HEK293T (cell line): ENCODE data around the gene CST9.

ENCODE experiments used
- CTCF ChIA-PET: fragments of 350-600 bp; formaldehyde crosslinking; extraction: SDS; loops from one replicate; lab custom pipeline; 2021; ENCODE audit warnings: antibody characterized with exemption, inconsistent platforms; lab: Yijun Ruan, JAX
- POLR2A ChIA-PET: fragments of 350-600 bp; formaldehyde crosslinking; extraction: SDS; loops from one replicate; lab custom pipeline; 2020; ENCODE audit warnings: antibody characterized with exemption, inconsistent platforms; lab: Yijun Ruan, JAX
- DNase-seq: peaks from one replicate; pipeline ENCODE4 v3.0.0; 2012; ENCODE audit warnings: mixed read lengths; ENCODE audit errors: extremely low spot score
- ARNT ChIP-seq: fragments of 450-650 bp; IDR thresholded peaks from 2 replicates; pipeline ENCODE4 v1.6.1; 2017; ENCODE audit warnings: mild to moderate bottlenecking
- BHLHE40 ChIP-seq: fragments of 450-650 bp; IDR thresholded peaks from 2 replicates; pipeline ENCODE4 v1.6.1; 2016; ENCODE audit warnings: mild to moderate bottlenecking, moderate library complexity, borderline replicate concordance
- CTBP1 ChIP-seq: fragments of 450-650 bp; IDR thresholded peaks from 2 replicates; pipeline ENCODE4 v1.6.1; 2016; ENCODE audit warnings: borderline replicate concordance
- ELF4 ChIP-seq: fragments of 450-650 bp; IDR thresholded peaks from 2 replicates; pipeline ENCODE4 v1.6.1; 2017; ENCODE audit warnings: antibody characterized with exemption
- FOXA1 ChIP-seq: fragments of 450-650 bp; IDR thresholded peaks from 2 replicates; pipeline ENCODE4 v1.6.1; 2016; ENCODE audit warnings: mild to moderate bottlenecking
- FOXK2 ChIP-seq: fragments of 450-650 bp; IDR thresholded peaks from 2 replicates; pipeline ENCODE4 v1.6.1; 2016; ENCODE audit warnings: mild to moderate bottlenecking
- FOXM1 ChIP-seq: fragments of 450-650 bp; IDR thresholded peaks from 2 replicates; pipeline ENCODE4 v1.6.1; 2017; ENCODE audit warnings: mild to moderate bottlenecking, borderline replicate concordance
- HDGF ChIP-seq: fragments of 450-650 bp; IDR thresholded peaks from 2 replicates; pipeline ENCODE4 v1.6.1; 2017; ENCODE audit warnings: antibody characterized with exemption, borderline replicate concordance
- L3MBTL2 ChIP-seq: fragments of 450-650 bp; conservative IDR thresholded peaks from 2 replicates; pipeline ENCODE4 v1.6.1; 2016; ENCODE audit warnings: mild to moderate bottlenecking
- LEF1 ChIP-seq: fragments of 450-650 bp; IDR thresholded peaks from 2 replicates; pipeline ENCODE4 v1.6.1; 2017; ENCODE audit warnings: mild to moderate bottlenecking, borderline replicate concordance
- NFRKB ChIP-seq: fragments of 450-650 bp; IDR thresholded peaks from 2 replicates; pipeline ENCODE4 v1.6.1; 2016; ENCODE audit warnings: mild to moderate bottlenecking, moderate library complexity
- PKNOX1 ChIP-seq: fragments of 450-650 bp; IDR thresholded peaks from 2 replicates; pipeline ENCODE4 v1.6.1; 2016
- SP1 ChIP-seq: fragments of 450-650 bp; IDR thresholded peaks from 2 replicates; pipeline ENCODE4 v1.6.1; 2017
- SUZ12 ChIP-seq: fragments of 450-650 bp; IDR thresholded peaks from 2 replicates; pipeline ENCODE4 v1.6.1; 2016; ENCODE audit warnings: mild to moderate bottlenecking
- TARDBP ChIP-seq: fragments of 450-650 bp; IDR thresholded peaks from 2 replicates; pipeline ENCODE4 v1.6.1; 2016
- ZNF384 ChIP-seq: fragments of 450-650 bp; IDR thresholded peaks from 2 replicates; pipeline ENCODE4 v1.6.1; 2016

Gene CST9

GRCh38 chr20:23586735-23587525, 18.8 kb downstream of the CST9 start:
- TF ChIP-seq FOXM1: no peak
- TF ChIP-seq HDGF: no peak
- TF ChIP-seq BHLHE40: no peak
- no peak for TF ChIP-seq ARNT
- no peak for TF ChIP-seq SP1
- TF ChIP-seq CTBP1: no peak
- no peak for TF ChIP-seq ELF4
- no peak for TF ChIP-seq ZNF384
- TF ChIP-seq NFRKB: no peak
- TF ChIP-seq FOXA1: no peak
- TF ChIP-seq FOXK2: no peak
- TF ChIP-seq TARDBP: no peak
- TF ChIP-seq LEF1: no peak
- no peak for TF ChIP-seq SUZ12
- no peak for TF ChIP-seq PKNOX1
- no peak for TF ChIP-seq L3MBTL2
- no peak for DNase-seq
- CTCF ChIA-PET: interaction anchor here (0.6 kb wide), 1 partner anchor 12 kb away, joined by 3 read pairs; no protein-coding TSS in a partner anchor
- POLR2A ChIA-PET: interaction anchor here (0.7 kb wide), 1 partner anchor 15 kb away, joined by 3 read pairs; no protein-coding TSS in a partner anchor

GRCh38 chr20:23585808-23586734, 19.6 kb downstream of the CST9 start:
- TF ChIP-seq PKNOX1 (no peak), LEF1 (no peak), ARNT (no peak), L3MBTL2 (no peak), ELF4 (no peak), BHLHE40 (no peak), HDGF (no peak), SP1 (no peak), CTBP1 (no peak), NFRKB (no peak), SUZ12 (no peak), FOXA1 (no peak), FOXM1 (no peak), ZNF384 (no peak), TARDBP (no peak), FOXK2 (no peak)
- ChIA-PET CTCF (interaction anchor here (0.6 kb wide), 2 partner anchors 13 to 14 kb away, joined by 3 read pairs; no protein-coding TSS in a partner anchor), POLR2A (no interaction called here)
- no peak for DNase-seq

- TF ChIP-seq BHLHE40: no peak
- no peak for TF ChIP-seq CTBP1
- TF ChIP-seq PKNOX1: no peak
- TF ChIP-seq ARNT: no peak
- no peak for TF ChIP-seq TARDBP
- TF ChIP-seq SP1: no peak
- no peak for TF ChIP-seq HDGF
- no peak for TF ChIP-seq FOXK2
- TF ChIP-seq ZNF384: no peak
- no peak for DNase-seq
- POLR2A ChIA-PET: no interaction called here
- CTCF ChIA-PET: interaction anchor here (0.6 kb wide), 1 partner anchor 14 kb away, joined by 3 read pairs; no protein-coding TSS in a partner anchor
Observed at GRCh38 chr20:23585449-23585807, 20.3 kb downstream of the CST9 start.

- ChIA-PET CTCF (interaction anchor here (0.7 kb wide), 1 partner anchor 288 kb away, joined by 3 read pairs; no protein-coding TSS in a partner anchor), POLR2A (no interaction called here)
- no peak for DNase-seq
- TF ChIP-seq L3MBTL2 (no peak), HDGF (no peak), LEF1 (no peak), BHLHE40 (no peak), PKNOX1 (no peak)
Observed at GRCh38 chr20:23584434-23585199, 21.1 kb downstream of the CST9 start.

GRCh38 chr20:23583526-23583925, 22.2 kb downstream of the CST9 start:
- DNase-seq: no peak
- CTCF ChIA-PET: no interaction called here
- TF ChIP-seq PKNOX1: no peak
- no peak for TF ChIP-seq CTBP1
- TF ChIP-seq SUZ12: no peak
- no peak for TF ChIP-seq FOXM1
- no peak for TF ChIP-seq ARNT
- no peak for TF ChIP-seq ELF4
- TF ChIP-seq ZNF384: no peak
- TF ChIP-seq FOXK2: no peak
- no peak for TF ChIP-seq L3MBTL2
- no peak for TF ChIP-seq TARDBP
- no peak for TF ChIP-seq BHLHE40
- TF ChIP-seq HDGF: no peak
- no peak for TF ChIP-seq FOXA1
- no peak for TF ChIP-seq NFRKB
- no peak for TF ChIP-seq LEF1
- no peak for TF ChIP-seq SP1
- POLR2A ChIA-PET: no interaction called here
